HK-2 (cell line): ENCODE data around the gene C6.

ENCODE experiments used
- DNase-seq: peaks from one replicate; pipeline ENCODE4 v3.0.0-alpha.2; 2018; ENCODE audit not compliant: unreplicated experiment

The C6 gene

DNA sequence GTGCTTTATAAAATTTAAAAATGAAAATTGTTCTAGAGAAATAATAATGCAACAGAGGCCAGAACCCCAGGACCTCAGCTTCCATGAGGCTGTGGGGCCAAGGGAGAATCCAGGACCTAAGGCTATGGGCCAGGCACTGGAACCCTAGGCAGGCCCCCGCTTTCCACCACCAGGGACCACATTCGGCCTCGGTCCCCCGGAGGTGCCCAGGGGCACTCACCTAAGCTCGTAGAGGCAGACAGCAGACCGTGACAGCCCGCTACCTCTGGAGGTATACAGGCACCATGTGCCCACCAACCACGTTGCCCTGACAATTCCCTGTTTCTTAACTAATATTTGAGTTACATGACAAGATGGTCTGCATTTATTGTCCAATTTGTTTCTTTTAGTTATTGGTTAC is 92.7 kb downstream of the C6 start:
- DNase-seq, result no peak

DNA sequence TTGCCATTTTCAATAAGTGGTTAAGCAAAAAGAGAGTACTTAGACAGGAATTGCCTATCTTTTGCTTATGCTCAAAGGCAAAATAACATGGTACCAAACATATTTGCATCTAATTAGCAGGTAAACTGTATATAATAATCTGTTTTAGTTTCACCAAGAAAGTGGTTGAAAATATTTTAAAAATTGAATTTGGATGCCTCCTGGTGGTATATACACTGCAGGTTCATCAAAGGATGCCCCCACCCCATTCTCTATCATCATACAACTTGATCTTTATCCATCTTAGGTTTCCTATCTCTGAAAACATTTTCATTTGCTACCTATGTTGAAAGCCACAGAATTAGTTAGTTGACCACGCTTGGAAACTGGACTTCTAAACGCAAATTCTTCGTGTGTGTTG is 95.2 kb downstream of the C6 start:
- DNase-seq, result no peak

DNA sequence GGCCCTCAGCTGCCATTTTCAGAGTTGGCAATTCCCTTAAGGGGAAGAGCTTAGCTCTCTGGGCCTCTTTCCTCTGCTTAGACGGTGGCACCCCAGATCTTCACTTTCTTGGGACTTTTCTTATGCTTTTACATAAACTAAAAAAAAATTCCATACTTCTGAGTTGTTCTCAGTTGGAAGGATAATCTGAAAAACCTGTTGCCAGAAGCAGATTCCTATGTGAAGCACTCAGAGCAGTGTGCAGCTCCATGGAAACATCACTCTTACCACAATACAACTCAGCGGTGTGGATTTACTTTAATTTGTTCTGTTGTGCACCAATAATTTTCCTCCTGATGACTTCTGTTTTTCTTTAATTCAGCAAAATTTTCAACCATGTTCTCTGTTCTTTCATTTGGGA is 98.1 kb downstream of the C6 start:
- no peak for DNase-seq

DNA sequence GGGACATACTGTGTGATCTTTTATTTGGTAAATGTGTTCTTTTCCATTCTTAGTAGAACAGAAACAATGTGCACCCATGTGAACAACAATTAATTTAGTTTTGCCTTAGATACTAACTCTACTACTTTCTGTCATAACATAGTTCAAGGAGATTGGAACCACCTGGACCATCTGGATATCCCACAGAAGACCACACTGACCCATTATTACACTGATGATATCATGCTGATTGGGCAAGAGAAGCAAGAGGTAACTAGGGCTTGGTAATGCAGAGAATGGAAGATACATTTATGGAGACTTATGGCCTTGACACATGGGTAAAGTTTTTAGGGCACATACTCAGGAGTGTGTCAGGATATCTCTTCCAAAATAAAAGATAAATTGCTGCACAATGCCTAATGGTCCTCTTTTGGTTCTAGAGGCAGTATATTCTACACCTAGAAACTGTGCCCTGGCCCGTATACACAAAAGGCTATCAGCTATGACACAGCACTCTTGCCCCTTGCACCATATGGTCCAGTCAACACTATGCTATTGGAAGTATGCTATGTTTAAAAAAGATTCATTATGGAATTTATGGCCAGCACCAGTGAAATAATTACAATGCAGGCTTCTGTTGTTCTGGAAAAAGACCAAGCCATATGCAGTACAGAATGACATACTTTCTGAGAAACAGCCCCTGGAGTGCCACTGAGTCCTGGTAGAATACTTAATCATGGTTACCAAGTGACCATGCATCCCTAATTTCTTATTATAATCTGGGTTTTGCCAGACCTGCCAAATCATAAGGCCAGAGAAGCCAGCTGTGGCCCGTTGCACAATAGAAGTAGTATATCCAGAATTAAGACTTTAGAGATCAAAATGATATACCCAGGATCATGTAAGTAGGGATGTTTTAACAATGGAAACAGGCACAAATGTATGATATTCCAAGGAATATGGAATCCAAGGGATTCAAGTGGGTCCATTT is 100.6 kb downstream of the C6 start:
- DNase-seq, result no peak

DNA sequence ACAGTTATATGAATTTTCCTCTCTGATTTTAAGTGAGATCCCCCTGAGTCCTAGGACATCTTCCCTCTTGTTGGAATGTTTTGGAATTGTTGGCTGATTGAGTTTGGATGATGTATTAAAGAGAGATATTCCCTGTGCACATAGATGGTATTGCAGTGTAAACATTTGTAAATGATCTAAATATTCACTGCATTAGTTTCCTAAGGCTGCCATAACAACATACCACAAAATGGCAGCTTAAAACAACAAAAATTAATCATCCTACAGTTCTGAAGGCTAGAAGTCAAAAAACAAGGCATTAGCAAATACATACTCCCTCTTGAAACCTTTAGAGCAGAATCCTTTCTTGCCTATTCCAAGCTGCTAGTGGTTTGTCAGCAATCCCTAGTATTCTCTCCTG is 104.1 kb downstream of the C6 start:
- no peak for DNase-seq

DNA sequence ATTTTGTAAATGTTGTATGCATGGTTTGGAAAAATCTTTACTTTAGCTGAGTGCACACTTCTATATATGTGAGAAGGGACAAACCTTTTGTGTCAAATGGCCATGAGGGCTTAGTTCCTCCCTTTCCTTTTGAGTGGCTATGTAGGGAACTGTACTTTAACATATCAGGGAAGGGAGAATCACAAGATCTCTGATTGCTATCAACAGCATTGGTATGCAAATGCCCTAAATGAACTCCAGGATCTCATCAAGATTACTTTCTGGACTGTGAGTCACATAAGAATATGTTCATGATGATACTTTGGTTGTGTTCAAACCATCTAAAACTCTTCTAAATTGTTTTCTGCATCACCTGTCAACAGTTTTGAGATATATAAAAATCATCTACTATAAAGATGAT is 111.0 kb downstream of the C6 start:
- DNase-seq, result no peak

GRCh38 chr5:41097642-41098041 is 115.7 kb downstream of the C6 start:
- DNase-seq, result no peak

DNA sequence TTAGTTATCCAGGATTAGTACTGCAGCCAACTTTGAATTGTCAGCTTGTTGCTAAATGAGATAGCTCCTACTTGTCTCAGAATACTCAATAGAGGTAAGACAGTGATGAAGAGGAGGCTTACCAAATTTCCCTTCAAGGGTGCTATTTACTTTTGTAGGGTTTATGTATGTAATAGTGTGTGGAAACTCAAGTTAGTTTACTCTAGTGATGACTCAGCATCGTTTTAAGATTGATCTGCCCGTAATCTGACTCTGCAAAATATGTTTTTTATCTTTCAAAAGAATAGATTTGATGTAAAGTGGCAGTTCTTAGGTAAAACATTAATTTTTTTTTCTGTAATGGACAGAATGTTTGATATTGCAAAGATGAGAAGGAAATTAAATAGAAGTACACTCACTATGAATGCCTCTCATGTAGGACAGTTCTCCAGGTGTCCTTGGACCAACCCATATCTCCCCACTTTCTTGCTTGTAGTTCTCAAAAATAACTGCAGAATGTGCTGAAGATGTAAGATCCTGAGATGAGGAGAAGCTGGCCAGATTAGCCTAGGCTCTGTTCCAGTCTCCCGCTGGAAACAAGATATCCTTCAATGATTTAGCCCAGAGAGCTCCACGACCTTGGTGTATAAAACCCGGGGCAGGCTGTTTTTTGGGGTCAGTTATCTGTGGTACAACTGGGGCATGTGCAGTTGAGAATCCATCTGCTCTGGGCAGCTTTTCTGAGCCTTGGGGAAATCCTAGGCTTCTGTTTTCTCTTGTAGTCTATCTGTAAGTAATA is 117.8 kb downstream of the C6 start:
- DNase-seq, result no peak

- DNase-seq, result no peak
Observed at GRCh38 chr5:41094871-41095270, 118.5 kb downstream of the C6 start.

- no peak for DNase-seq
Observed at GRCh38 chr5:41093803-41094202, 119.5 kb downstream of the C6 start.
